ENCODE data around the gene GMCL2.

GMCL2 gene

GRCh38 chr5:178221853-178222252, 34.7 kb upstream of the GMCL2 start:
- DNase-seq: peak; percentile 54

- DNase-seq: peak; percentile 36
These were observed 34.1 kb upstream of the GMCL2 start for GRCh38 chr5:178221282-178221681.

GRCh38 chr5:178218827-178219226, 31.7 kb upstream of the GMCL2 start:
- no peak for DNase-seq

DNA sequence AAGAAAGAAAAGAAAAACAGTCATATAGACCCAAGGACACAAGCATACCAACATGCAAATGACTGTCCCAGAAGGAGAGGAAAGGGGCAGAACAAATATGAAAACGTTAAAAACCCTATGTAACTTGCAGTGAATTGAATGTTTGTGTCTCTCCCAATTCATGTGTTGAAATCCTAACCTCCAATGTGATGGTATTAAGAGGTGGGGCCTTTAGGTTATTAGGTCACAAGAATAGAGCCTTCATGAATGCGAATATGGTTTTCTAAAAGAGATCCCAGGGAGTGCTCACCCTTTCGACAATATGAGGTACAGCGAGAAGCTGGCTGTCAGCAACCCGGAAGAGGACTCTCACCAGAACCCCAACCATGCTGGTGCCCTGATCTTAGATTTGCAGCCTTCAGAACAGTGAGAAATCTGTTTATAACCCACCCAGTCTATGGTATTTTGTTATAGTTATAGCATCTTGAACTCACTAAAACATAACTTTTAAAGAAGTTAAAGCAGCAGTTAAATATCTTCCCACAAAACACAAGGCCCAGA, 31.1 kb upstream of the GMCL2 start:
- DNase-seq: no peak

DNA sequence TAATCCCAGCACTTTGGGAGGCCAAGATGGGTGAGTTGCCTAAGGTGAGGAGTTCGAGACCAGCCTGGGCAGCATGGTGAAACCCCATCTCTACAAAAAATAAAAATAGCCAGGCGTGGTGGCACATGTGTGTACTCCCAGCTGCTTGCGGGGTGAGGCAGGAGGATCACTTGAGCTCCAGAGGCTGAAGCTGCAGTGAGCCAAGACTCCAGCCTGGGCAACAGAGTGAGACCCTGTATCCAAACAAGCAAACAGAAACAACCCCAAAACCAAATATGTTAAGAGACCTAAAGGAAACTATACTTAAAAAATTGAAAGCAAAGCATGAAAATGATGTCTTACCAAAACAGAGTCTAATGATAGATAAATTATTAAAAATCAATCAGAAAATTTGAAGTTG, 29.6 kb upstream of the GMCL2 start:
- no peak for DNase-seq

DNA sequence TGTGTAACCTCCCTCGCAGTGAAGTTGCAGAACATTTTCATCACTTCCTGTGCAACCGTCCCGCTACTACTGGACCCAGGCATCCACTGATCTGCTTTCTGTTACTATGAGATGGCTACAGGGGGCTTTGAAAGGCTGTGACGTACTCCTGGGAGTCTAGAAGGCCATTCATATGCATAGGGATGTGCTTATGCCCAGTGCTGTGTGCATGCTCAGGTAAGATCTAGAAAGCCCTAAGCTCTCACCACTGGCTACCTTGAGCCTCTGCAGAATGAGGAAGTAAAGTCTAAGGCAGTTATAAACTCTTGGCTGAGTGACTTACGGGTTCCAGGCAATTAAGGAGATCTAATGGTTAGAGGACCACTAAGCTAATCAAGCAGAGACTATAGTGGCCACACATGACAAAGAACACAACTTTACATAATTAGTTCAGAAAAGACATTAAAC, 28.9 kb upstream of the GMCL2 start:
- no peak for DNase-seq

GRCh38 chr5:178215280-178216002, 28.3 kb upstream of the GMCL2 start:
- no peak for DNase-seq

DNA sequence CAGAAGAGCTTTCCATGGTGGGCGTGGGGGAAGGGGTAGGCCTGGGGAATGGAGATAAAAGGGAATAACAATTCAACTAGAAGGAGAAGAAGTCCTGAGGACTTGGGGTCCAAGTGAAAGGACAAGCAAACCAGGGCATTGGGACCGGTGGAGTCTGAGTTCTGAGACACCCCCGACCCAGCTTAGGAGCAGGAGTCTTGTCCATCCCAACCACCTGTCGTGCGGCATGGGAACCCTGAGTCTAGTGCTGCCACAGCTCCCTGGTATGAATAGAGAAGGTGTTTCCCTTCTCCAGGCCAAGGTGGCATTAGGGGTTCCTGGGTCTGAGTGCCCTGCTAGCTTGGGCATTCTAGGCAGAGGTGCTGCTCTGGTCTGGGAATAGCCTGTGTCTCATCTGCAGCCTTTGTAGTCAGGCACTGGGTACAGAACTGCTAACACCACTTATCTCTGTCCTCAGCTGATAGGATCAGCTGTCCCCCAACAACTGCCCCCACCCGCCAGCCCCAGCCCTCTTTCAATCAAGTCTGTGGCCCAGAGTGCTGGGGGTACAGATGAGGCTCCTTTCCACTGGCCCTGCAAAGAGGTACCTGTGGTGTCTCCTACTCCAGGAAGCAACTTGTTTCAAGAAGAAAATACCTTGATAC, 27.1 kb upstream of the GMCL2 start:
- no peak for DNase-seq

DNA sequence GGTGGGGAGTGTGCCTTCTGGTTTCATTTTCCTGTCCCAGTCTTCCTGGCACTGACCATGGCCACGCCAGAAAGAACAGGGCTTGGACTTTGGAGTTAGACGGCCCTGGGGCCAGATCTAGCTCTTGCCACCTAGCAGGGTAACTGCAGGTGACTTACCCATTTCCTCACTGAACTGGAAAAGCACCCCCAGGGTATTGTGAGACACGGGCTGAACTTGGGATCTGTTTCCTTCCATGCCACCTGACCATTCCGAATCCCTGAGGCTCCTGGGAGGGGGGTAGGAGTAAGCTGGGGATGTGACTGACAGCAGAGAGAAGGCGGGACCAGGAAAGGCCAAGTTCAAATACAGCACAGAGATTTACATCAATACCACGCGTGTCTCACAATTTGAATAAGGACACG, 26.6 kb upstream of the GMCL2 start:
- peak; percentile 43 for DNase-seq

DNA sequence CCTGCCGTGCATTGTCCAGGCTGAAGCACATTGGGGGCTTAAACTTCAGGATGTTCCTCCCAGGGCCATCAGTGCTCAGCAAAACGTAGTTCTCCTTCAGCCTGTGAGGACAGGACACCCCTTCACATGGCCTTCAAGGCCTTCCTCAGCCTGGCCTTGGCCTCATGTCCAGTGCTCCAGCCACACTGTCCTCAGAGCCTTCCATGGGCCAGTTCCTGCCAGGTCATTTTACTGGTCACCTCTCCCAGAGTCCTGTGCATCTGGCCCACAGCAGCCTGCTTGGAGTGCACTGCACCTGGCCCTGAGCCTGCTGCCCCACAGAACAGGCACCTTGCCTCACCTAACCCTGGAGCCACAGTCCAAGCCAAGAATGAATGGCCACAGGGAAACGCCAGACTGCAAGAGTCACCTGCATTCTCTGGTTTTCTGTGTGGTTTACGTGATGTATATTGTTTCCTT, 25.9 kb upstream of the GMCL2 start:
- DNase-seq: no peak

GRCh38 chr5:178212241-178213002, 25.3 kb upstream of the GMCL2 start:
- DNase-seq: peak; percentile 36

- DNase-seq: no peak
These were observed 24.2 kb upstream of the GMCL2 start for GRCh38 chr5:178211095-178212048.

DNA sequence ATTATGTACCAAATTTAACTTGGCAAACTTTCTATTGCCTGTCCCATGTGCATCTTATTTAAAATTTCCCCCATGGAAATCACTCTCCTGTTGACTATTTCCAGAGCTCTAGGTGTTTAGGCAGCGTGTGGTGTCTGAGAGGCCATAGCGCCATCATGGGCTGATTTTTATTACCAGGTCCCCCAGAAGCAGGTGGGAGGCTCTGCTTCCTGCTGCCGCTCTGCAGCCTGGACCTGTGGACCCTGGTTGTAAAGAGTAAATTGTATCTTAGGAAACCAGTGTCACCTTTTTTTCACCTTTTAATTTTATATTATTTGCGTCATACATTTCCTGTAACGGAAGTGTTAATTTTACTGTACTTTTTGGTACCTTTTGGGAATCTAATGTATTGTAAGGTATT, 23.5 kb upstream of the GMCL2 start:
- no peak for DNase-seq

GRCh38 chr5:178210073-178210535, 22.9 kb upstream of the GMCL2 start:
- DNase-seq: no peak

GRCh38 chr5:178209334-178210072, 22.3 kb upstream of the GMCL2 start:
- DNase-seq: no peak

GRCh38 chr5:178208540-178209227, 21.5 kb upstream of the GMCL2 start:
- peak; percentile 42 for DNase-seq

- DNase-seq: peak; percentile 85
These were observed 20.7 kb upstream of the GMCL2 start for GRCh38 chr5:178207917-178208280.

- peak; percentile 59 for DNase-seq
These were observed 20.2 kb upstream of the GMCL2 start for GRCh38 chr5:178207183-178207916.

- peak; percentile 31 for DNase-seq
These were observed 19.3 kb upstream of the GMCL2 start for GRCh38 chr5:178206166-178207101.

All from hematopoietic multipotent progenitor cell treated with erythropoietin and hydrocortisone succinate and interleukin-3 and kit ligand, for 8 days (in vitro differentiated cells).